OCI-LY7 (cell line): ENCODE measurements around the gene PFDN6. TPM values are rescaled to one million over a fixed set of nuclear protein-coding genes. Genes with fewer than 3 reads are reported as not detected.
A peak's percentile ranks its signal among the peaks of the same experiment; 100 is the strongest.

ENCODE experiments used
- BruUV-seq: library from RNA; stranded (reverse); fragments of 400-500 nt; replicated peaks from 2 replicates; lab custom pipeline; 2021; lab: Mats Ljungman, UMichigan
- CTCF ChIA-PET: fragments of 300-600 bp; sonication (Branson Sonifier 250); formaldehyde crosslinking; loops from one replicate; lab custom pipeline; 2022; ENCODE audit warnings: antibody characterized with exemption; ENCODE audit not compliant: unreplicated experiment; lab: Charles Lee
- POLR2A ChIA-PET: fragments of 300-600 bp; sonication (Branson Sonifier 250); formaldehyde crosslinking; loops from one replicate; lab custom pipeline; 2022; ENCODE audit warnings: antibody characterized with exemption; lab: Charles Lee
- DNase-seq: peaks from one replicate; pipeline ENCODE4 v3.0.0-alpha.2; 2015; ENCODE audit warnings: low spot score
- H2AFZ ChIP-seq: fragments of 200-600 bp; sonication (generic), shearing (Covaris generic); 2 replicates; pipeline ENCODE4 v1.6.1; 2014; ENCODE audit warnings: mild to moderate bottlenecking, antibody characterized with exemption, low read length, moderate library complexity
- H3K27ac ChIP-seq: fragments of 200-600 bp; sonication (generic); 2 replicates; pipeline ENCODE4 v1.5.1; 2014; ENCODE audit warnings: mixed run types, low read depth, mild to moderate bottlenecking, moderate library complexity, low read length, inconsistent platforms; ENCODE audit not compliant: poor library complexity, severe bottlenecking
- H3K36me3 ChIP-seq: fragments of 200-600 bp; sonication (generic); 2 replicates; pipeline ENCODE4 v1.6.1; 2014; ENCODE audit warnings: mild to moderate bottlenecking, antibody characterized with exemption, low read length, moderate library complexity, mixed read lengths; ENCODE audit not compliant: insufficient read depth
- H3K4me1 ChIP-seq: fragments of 200-600 bp; sonication (generic); 2 replicates; pipeline ENCODE4 v1.5.1; 2014; ENCODE audit warnings: mild to moderate bottlenecking, low read length; ENCODE audit not compliant: insufficient read depth, poor library complexity, severe bottlenecking
- H3K4me2 ChIP-seq: fragments of 200-600 bp; sonication (generic); 2 replicates; pipeline ENCODE4 v1.6.1; 2014; ENCODE audit warnings: mild to moderate bottlenecking, low read length
- H3K4me3 ChIP-seq: fragments of 200-600 bp; sonication (generic); 2 replicates; pipeline ENCODE4 v1.5.1; 2014; ENCODE audit warnings: mild to moderate bottlenecking, low read depth, low read length; ENCODE audit not compliant: poor library complexity, severe bottlenecking
- H3K79me2 ChIP-seq: fragments of 200-600 bp; sonication (generic); 2 replicates; pipeline ENCODE4 v1.6.1; 2016; ENCODE audit warnings: low read depth, mild to moderate bottlenecking, low read length, moderate library complexity, mixed read lengths; ENCODE audit not compliant: insufficient read depth
- H3K9me2 ChIP-seq: fragments of 200-600 bp; sonication (generic); 2 replicates; pipeline ENCODE4 v1.6.1; 2016; ENCODE audit warnings: mild to moderate bottlenecking, low read length, mixed read lengths; ENCODE audit not compliant: insufficient read depth
- H3K9me3 ChIP-seq: fragments of 200-600 bp; sonication (generic); 2 replicates; pipeline ENCODE4 v1.6.1; 2014; ENCODE audit warnings: mild to moderate bottlenecking, mixed run types, low read length, mixed read lengths
- H4K20me1 ChIP-seq: fragments of 200-600 bp; sonication (generic); 2 replicates; pipeline ENCODE4 v1.6.1; 2014; ENCODE audit warnings: mild to moderate bottlenecking, antibody characterized with exemption, low read length, moderate library complexity, mixed read lengths; ENCODE audit not compliant: insufficient read depth
- EZH2phosphoT487 ChIP-seq: fragments of 200-600 bp; sonication (generic); IDR thresholded peaks from 2 replicates; pipeline ENCODE4 v1.6.1; 2018; ENCODE audit warnings: low read depth, borderline replicate concordance, mild to moderate bottlenecking, mixed run types, antibody characterized with exemption, low read length, moderate library complexity, mixed read lengths
- intact Hi-C: fragments of 100-400 bp; cut with micrococcal nuclease; formaldehyde crosslinking; loops from one replicate; pipeline ENCODE4 v1.10.0; 2022; ENCODE audit not compliant: unreplicated experiment
- total RNA-seq, 2 experiments: library from RNA; depleted of rRNA in 1 of 2; stranded (reverse); fragments of >200 nt in 1 of 2; shearing (Covaris generic) in 1 of 2; gene quantifications; 2 replicates each; pipeline ENCODE4 v1.2.3, GENCODE V29; 2014 to 2022
- TF ChIP-seq, protein P1 (sequence below): fragments of 200-600 bp; sonication (generic); conservative IDR thresholded peaks from 2 replicates; pipeline ENCODE4 v1.5.1; 2014; ENCODE audit warnings: mild to moderate bottlenecking, antibody characterized with exemption, low read length, moderate library complexity, mixed read lengths

PFDN6 gene
- total RNA-seq, 2 experiments from 2014 or later = 72.5 to 90.6 TPM

DNA sequence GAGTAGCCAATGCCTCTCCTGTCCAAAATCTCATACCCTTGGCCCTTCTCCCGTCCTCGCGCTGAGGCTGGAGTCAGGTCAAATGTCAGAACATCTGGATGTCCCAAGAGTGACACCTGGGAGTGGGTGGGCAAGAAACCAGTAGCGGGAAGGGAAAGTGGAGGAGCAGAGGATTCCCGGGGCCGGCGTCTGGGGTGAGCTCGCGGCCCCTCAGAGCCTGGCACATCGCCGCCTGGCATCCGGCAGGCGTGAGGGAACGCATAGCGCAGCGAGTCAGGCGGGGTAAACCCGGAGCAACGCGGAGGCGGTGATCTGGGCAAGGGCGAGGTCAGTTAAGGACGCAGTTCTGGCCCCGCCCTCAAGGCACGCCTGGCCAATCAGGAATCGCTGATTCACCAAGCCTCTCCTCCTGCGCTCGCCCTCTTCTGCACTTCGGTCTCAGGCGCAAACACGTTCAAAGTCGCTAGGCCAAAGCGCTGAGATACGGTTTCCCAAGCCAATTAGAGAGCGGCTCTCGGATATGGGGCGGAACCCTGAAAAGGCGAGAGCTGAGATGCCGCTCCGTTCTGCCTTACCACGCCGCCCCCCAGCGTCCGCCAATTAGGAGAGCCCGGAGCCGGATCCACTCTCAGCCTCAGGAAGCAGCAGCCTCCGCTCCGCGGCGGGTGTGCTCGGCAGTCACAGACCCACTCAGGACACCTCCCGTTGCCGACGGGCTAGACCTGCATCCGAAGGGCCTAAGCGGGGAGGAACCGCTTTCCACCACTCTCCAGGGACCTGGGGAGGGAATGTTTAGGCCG is 40.3 kb upstream of the PFDN6 start:
- ChIA-PET CTCF (interaction anchor here (1.2 to 1.3 kb wide), 2 partner anchors 14 to 44 kb away, joined by 3 to 6 read pairs; partner anchors contain the start of gene HSD17B8), POLR2A (interaction anchor here (0.7 to 3.8 kb wide), 7 partner anchors 11 to 176 kb away, joined by 3 to 19 read pairs (median 4); partner anchors contain the start of genes HLA-DPB1, RPS18 and VPS52)
- H3K4me2 ChIP-seq = peak overlapping the region; percentile 99
- peak overlapping the region; percentile 73 for H3K4me3 ChIP-seq
- H3K79me2 ChIP-seq = no peaks in the 10 kb centered on the region
- BruUV-seq = no TSS peak
- no peak for TF ChIP-seq EZH2phosphoT487
- TF ChIP-seq, protein P1, sequence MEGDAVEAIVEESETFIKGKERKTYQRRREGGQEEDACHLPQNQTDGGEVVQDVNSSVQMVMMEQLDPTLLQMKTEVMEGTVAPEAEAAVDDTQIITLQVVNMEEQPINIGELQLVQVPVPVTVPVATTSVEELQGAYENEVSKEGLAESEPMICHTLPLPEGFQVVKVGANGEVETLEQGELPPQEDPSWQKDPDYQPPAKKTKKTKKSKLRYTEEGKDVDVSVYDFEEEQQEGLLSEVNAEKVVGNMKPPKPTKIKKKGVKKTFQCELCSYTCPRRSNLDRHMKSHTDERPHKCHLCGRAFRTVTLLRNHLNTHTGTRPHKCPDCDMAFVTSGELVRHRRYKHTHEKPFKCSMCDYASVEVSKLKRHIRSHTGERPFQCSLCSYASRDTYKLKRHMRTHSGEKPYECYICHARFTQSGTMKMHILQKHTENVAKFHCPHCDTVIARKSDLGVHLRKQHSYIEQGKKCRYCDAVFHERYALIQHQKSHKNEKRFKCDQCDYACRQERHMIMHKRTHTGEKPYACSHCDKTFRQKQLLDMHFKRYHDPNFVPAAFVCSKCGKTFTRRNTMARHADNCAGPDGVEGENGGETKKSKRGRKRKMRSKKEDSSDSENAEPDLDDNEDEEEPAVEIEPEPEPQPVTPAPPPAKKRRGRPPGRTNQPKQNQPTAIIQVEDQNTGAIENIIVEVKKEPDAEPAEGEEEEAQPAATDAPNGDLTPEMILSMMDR = no peak
- peaks cover 18% of the 10 kb centered on the region for H3K36me3 ChIP-seq
- intact Hi-C loops = loop anchor here (1.0 to 5.0 kb wide), 5 partner anchors 22 to 237 kb away; partner anchors contain the start of gene VPS52
- peaks cover 23% of the 10 kb centered on the region for H3K4me1 ChIP-seq
- H4K20me1 ChIP-seq = no peaks in the 10 kb centered on the region
- no peaks in the 10 kb centered on the region for H3K9me2 ChIP-seq
- H2AFZ ChIP-seq = peak overlapping the region; percentile 91
- peak overlapping the region; percentile 74 for H3K27ac ChIP-seq
- peak; percentile 99 for DNase-seq
- H3K9me3 ChIP-seq = no peaks in the 10 kb centered on the region

DNA sequence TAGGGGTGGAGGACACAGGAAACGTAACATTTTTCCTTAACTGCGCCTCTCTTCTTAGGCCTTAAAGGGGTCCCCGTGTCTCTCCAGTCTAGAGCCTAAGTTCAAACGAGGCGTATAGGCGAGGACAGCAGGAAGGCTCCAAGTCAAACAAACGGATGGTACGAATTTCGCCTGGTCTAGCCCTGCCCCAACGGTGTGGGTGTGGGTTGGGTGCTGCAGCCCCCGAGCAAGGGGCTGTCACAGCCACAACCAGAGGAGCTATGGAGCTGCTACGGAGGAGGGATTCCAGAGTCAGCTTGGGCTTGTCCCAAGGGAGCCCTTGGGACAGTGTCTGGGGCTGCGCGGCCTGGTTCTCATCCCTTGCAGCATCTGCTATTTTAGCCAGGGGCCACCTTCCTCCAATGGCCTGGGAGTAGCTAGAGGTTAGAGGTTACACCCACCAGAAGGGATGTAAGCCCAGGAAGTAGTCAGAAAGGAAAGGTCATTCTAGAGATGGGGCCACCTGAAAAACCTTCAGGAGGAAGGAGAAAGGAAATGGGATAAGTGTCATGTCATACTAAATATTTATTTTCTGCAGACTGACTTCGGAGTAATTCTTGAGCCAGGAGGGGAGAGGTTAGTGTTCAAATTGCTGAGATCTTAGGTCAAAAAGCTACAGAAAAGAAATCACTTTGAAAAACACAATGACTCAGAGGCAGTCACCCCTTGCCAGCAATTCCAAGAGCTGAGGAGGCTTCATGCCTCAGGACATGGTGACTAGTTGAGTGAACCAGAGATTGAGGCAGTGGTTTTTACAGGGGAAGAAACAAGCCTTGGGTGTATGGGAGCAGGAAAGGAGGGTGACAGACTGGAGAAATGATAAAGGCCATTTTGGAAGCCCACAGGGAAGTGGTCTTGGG is 39.4 kb upstream of the PFDN6 start:
- no peaks in the 10 kb centered on the region for H3K9me3 ChIP-seq
- DNase-seq = no peak
- no peak for TF ChIP-seq EZH2phosphoT487
- TF ChIP-seq, protein P1 = no peak
- H4K20me1 ChIP-seq = no peaks in the 10 kb centered on the region
- peak overlapping the region; percentile 73 for H3K4me3 ChIP-seq
- peaks cover 22% of the 10 kb centered on the region for H3K36me3 ChIP-seq
- no peaks in the 10 kb centered on the region for H3K9me2 ChIP-seq
- no peaks in the 10 kb centered on the region for H3K79me2 ChIP-seq
- TSS peak; percentile 66 for BruUV-seq
- peak overlapping the region; percentile 59 for H2AFZ ChIP-seq
- POLR2A ChIA-PET = interaction anchor here (0.7 to 3.8 kb wide), 6 partner anchors 10 to 180 kb away, joined by 3 to 19 read pairs (median 4); partner anchors contain the start of genes RPS18 and VPS52
- H3K4me2 ChIP-seq = peak overlapping the region; percentile 99
- H3K27ac ChIP-seq = peak overlapping the region; percentile 74
- intact Hi-C loops = loop anchor here (1.0 to 5.0 kb wide), 2 partner anchors 21 to 238 kb away; partner anchors contain the start of gene VPS52
- CTCF ChIA-PET = interaction anchor here (1.2 kb wide), 1 partner anchor 45 kb away, joined by 3 read pairs; the partner anchor contains the start of gene HSD17B8
- peaks cover 23% of the 10 kb centered on the region for H3K4me1 ChIP-seq
